KMS-11 (cell line): Measurements from ENCODE around the gene IL21R.

Experiments
- H2AFZ ChIP-seq: fragments of 200-600 bp; sonication (generic); 2 replicates; pipeline ENCODE4 v1.6.1; 2016; ENCODE audit warnings: antibody characterized with exemption, mixed run types, low read depth
- H3K27ac ChIP-seq: fragments of 200-600 bp; sonication (generic); 2 replicates; pipeline ENCODE4 v1.6.1; 2016; ENCODE audit warnings: mild to moderate bottlenecking, mixed run types
- H3K27me3 ChIP-seq: fragments of 200-600 bp; sonication (generic); 2 replicates; pipeline ENCODE4 v1.6.1; 2017; ENCODE audit warnings: mild to moderate bottlenecking, low read depth, mixed run types, moderate library complexity; ENCODE audit not compliant: insufficient read depth
- H3K36me3 ChIP-seq: fragments of 200-600 bp; sonication (generic); 2 replicates; pipeline ENCODE4 v1.6.1; 2017; ENCODE audit warnings: mild to moderate bottlenecking, mixed run types; ENCODE audit not compliant: insufficient read depth
- H3K4me1 ChIP-seq: fragments of 200-600 bp; sonication (generic); 2 replicates; pipeline ENCODE4 v1.6.1; 2016; ENCODE audit warnings: mild to moderate bottlenecking, low read depth, mixed run types; ENCODE audit not compliant: poor library complexity, severe bottlenecking
- H3K4me2 ChIP-seq: fragments of 200-600 bp; sonication (generic); 2 replicates; pipeline ENCODE4 v1.7.0; 2016; ENCODE audit warnings: mild to moderate bottlenecking, mixed run types
- H3K4me3 ChIP-seq: fragments of 200-600 bp; sonication (generic); IDR thresholded peaks from 2 replicates; pipeline ENCODE4 v1.6.1; 2017; ENCODE audit warnings: low read depth, low read length, mixed read lengths; ENCODE audit not compliant: insufficient read depth
- H3K79me2 ChIP-seq: fragments of 200-600 bp; sonication (generic); 2 replicates; pipeline ENCODE4 v1.6.1; 2016; ENCODE audit warnings: low read depth, mixed run types; ENCODE audit not compliant: insufficient read depth
- H3K9ac ChIP-seq: fragments of 200-600 bp; sonication (generic); 2 replicates; pipeline ENCODE4 v1.6.1; 2016; ENCODE audit warnings: mild to moderate bottlenecking, mixed run types
- H4K20me1 ChIP-seq: fragments of 200-600 bp; sonication (generic); 2 replicates; pipeline ENCODE4 v1.6.1; 2016; ENCODE audit warnings: mild to moderate bottlenecking, mixed run types; ENCODE audit not compliant: insufficient read depth
- CTCF ChIP-seq: fragments of 200-600 bp; sonication (generic); conservative IDR thresholded peaks from 2 replicates; pipeline ENCODE4 v1.6.1; 2017; ENCODE audit warnings: low read depth, mild to moderate bottlenecking, antibody characterized with exemption, low read length, moderate library complexity, mixed read lengths

IL21R gene

GRCh38 chr16:27424772-27425498, 23.0 kb downstream of the IL21R start:
- Histone ChIP-seq H3K36me3 (no peaks in the 10 kb centered on the region; the same call in 1 of the 2 replicates), H3K27ac (no peak overlapping the region), H3K4me2 (no peak overlapping the region)

GRCh38 chr16:27425961-27426360, 24.0 kb downstream of the IL21R start:
- H3K27me3 ChIP-seq, result no peaks in the 10 kb centered on the region
- no peak for TF ChIP-seq CTCF
- no peak overlapping the region for H2AFZ ChIP-seq
- H3K4me1 ChIP-seq, result peaks cover 25% of the 10 kb centered on the region
- no peaks in the 10 kb centered on the region for H3K79me2 ChIP-seq
- H3K4me2 ChIP-seq, result no peak overlapping the region
- no peaks in the 10 kb centered on the region for H4K20me1 ChIP-seq
- no peak overlapping the region for H3K4me3 ChIP-seq
- H3K27ac ChIP-seq, result no peak overlapping the region
- H3K36me3 ChIP-seq, result no peaks in the 10 kb centered on the region; the same call in 1 of the 2 replicates
- H3K9ac ChIP-seq, result no peak overlapping the region

More at GRCh38 chr16:27424772-27425498, 23.0 kb downstream of the IL21R start:
- H2AFZ ChIP-seq, result no peak overlapping the region
- no peaks in the 10 kb centered on the region for H3K79me2 ChIP-seq
- no peak overlapping the region for H3K9ac ChIP-seq
- no peak for TF ChIP-seq CTCF
- no peaks in the 10 kb centered on the region for H3K27me3 ChIP-seq
- H3K4me3 ChIP-seq, result no peak overlapping the region
- H4K20me1 ChIP-seq, result no peaks in the 10 kb centered on the region
- peaks cover 18% of the 10 kb centered on the region for H3K4me1 ChIP-seq

- Histone ChIP-seq H3K27ac (no peak overlapping the region), H3K79me2 (no peaks in the 10 kb centered on the region), H3K36me3 (no peaks in the 10 kb centered on the region; the same call in 1 of the 2 replicates), H3K4me1 (peaks cover 25% of the 10 kb centered on the region), H3K27me3 (no peaks in the 10 kb centered on the region), H2AFZ (no peak overlapping the region), H3K4me3 (no peak overlapping the region), H3K9ac (no peak overlapping the region), H3K4me2 (peak overlapping the region; percentile 14; the same call in 1 of the 2 replicates), H4K20me1 (no peaks in the 10 kb centered on the region)
- TF ChIP-seq CTCF, result no peak
Measured at GRCh38 chr16:27426423-27427408, 24.7 kb downstream of the IL21R start.

- no peak overlapping the region for H2AFZ ChIP-seq
- peaks cover 25% of the 10 kb centered on the region for H3K4me1 ChIP-seq
- no peaks in the 10 kb centered on the region; the same call in 1 of the 2 replicates for H3K36me3 ChIP-seq
- H4K20me1 ChIP-seq, result no peaks in the 10 kb centered on the region
- H3K4me2 ChIP-seq, result no peak overlapping the region
- H3K27ac ChIP-seq, result no peak overlapping the region
- no peak for TF ChIP-seq CTCF
- H3K79me2 ChIP-seq, result no peaks in the 10 kb centered on the region
- no peaks in the 10 kb centered on the region for H3K27me3 ChIP-seq
- H3K9ac ChIP-seq, result no peak overlapping the region
- no peak overlapping the region for H3K4me3 ChIP-seq
Measured at GRCh38 chr16:27427538-27427937, 25.6 kb downstream of the IL21R start.
